ENCODE measurements around the gene HM13. TPM values are rescaled to one million over a fixed set of nuclear protein-coding genes. Genes with fewer than 3 reads are reported as not detected.
"Not testable (repeated sequence)": the region's sequence is repeated elsewhere in the genome, so short reads cannot be mapped to it uniquely, and the experiment has no call there.

HM13 gene
- total RNA-seq, 2 donors from 2014 or later, result 71.6 to 76.7 TPM

DNA sequence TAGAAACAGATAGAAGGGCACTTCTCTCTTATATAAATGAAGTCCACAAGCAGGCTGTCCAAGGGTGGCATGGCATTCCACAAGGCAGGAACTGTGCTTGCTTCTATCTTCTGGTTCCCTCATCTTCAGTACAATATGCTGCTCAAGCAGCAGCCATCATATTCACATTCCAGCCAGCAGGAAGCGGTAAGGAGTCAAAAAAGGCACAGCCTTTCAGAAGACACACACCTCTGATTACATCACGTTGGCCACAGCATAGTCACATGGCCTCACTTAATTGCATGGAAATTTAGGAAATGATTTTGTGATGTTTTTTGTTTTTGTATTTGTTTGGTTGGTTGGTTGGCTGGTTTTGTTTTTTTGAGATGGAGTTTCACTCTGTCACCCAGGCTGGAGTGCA lies 20.1 kb upstream of the HM13 start:
- H3K27ac ChIP-seq, result no peak overlapping the region
- H3K36me3 ChIP-seq, result no peaks in the 10 kb centered on the region
- H3K4me3 ChIP-seq, result no peak overlapping the region
- H3K4me1 ChIP-seq (ENCODE audit: control insufficient read depth in 1 of 2, low read depth in 2 of 2), result peaks cover 15 to 28% of the 10 kb centered on the region in 2 donors
- no peak for DNase-seq (ENCODE audit: low spot score)
- TF ChIP-seq CTCF (IDR thresholded peaks at IDR 0.05), result peak; percentile 21
- no peaks in the 10 kb centered on the region for H3K27me3 ChIP-seq (replicated peaks; ENCODE audit: insufficient read depth)
- no peaks in the 10 kb centered on the region for H3K9me3 ChIP-seq
- no peak for ATAC-seq (ENCODE audit: insufficient number of reproducible peaks, low FRiP score, low read depth)

- no peak for TF ChIP-seq CTCF (IDR thresholded peaks at IDR 0.05)
- Histone ChIP-seq H3K27ac (peak overlapping the region; percentile 53 to 79), H3K4me3 (peak overlapping the region; percentile 56), H3K27me3 (replicated peaks; ENCODE audit: insufficient read depth) (no peaks in the 10 kb centered on the region), H3K9me3 (no peaks in the 10 kb centered on the region), H3K36me3 (no peaks in the 10 kb centered on the region), H3K4me1 (ENCODE audit: control insufficient read depth in 1 of 2, low read depth in 2 of 2) (peaks cover 15 to 28% of the 10 kb centered on the region in 2 donors)
- DNase-seq (ENCODE audit: low spot score), result peak; percentile 45
- ATAC-seq (ENCODE audit: insufficient number of reproducible peaks, low FRiP score, low read depth), result peak; percentile 74
Measured at GRCh38 chr20:31496761-31497295, 17.4 kb upstream of the HM13 start.

- ATAC-seq (ENCODE audit: insufficient number of reproducible peaks, low FRiP score, low read depth) (no peak), DNase-seq (ENCODE audit: low spot score) (no peak)
- H3K27ac ChIP-seq, result peak overlapping the region; percentile 53 to 79
Measured at GRCh38 chr20:31497838-31498540, 16.3 kb upstream of the HM13 start.

DNA sequence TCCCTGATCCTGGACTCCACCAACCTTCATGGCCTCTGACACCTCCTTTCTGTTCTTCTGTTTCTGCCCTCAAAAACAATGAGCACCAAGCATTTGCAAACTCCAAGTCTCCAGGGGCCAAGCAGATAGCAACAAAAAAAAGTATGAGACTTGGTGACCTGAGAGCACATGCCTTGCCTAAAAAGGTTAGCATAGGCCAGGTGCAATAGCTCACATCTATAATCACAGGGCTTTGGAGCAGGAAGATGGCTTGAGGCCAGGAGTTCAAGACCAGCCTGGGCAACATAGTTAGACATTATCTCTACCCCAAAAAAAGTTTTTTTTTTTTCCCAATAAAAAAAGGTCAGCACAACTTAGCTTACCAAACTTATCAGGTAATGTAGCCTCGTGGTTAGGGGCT lies 13.7 kb upstream of the HM13 start:
- H3K27ac ChIP-seq, result no peak overlapping the region
- TF ChIP-seq CTCF (IDR thresholded peaks at IDR 0.05), result no peak
- no peak for ATAC-seq (ENCODE audit: insufficient number of reproducible peaks, low FRiP score, low read depth)

More at GRCh38 chr20:31497838-31498540, 16.3 kb upstream of the HM13 start:
- H3K9me3 ChIP-seq, result no peaks in the 10 kb centered on the region
- no peak overlapping the region for H3K4me3 ChIP-seq
- no peaks in the 10 kb centered on the region for H3K27me3 ChIP-seq (replicated peaks; ENCODE audit: insufficient read depth)
- TF ChIP-seq CTCF (IDR thresholded peaks at IDR 0.05), result no peak
- peaks cover 15 to 28% of the 10 kb centered on the region in 2 donors for H3K4me1 ChIP-seq (ENCODE audit: control insufficient read depth in 1 of 2, low read depth in 2 of 2)
- no peaks in the 10 kb centered on the region for H3K36me3 ChIP-seq

DNA sequence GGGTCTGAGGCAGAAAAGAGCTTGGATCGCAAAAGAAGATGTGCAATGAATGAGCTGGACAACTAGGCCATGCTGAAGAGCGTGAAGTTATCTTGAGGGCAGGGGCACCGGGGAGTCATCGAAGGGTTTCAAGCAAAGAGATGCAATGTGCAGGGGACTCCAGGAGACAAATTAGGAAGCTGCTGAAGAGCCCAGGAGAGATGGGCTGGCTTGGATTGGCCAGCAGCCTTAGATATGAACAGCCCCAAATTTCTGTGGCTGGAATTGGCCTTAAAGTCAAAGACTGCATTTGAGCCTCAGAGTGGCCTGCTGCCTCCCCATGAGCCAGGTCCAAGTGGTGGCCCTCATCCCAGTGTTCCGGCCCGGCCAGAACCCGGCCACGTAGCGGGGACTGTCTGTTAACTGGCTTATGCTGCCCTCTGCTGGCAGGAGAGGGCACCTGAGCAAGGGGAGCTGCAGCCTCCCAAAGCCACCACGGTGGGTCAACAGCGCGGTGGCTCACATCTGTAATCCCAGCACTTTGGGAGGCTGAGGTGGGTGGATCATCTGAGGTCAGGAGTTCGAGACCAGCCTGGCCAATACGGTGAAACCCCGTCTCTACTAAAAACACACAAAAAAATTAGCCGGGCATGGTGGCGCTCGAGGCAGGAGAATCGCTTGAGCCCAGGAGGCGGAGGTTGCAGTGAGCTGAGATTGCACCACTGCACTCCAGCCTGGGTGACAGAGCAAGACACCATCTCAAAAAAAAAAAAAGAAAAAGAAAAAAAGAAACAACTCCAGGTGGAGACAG lies 11.2 kb upstream of the HM13 start:
- H3K27me3 ChIP-seq (replicated peaks; ENCODE audit: insufficient read depth); H3K27ac ChIP-seq: not testable (repeated sequence)
- peak; percentile 79 for DNase-seq (ENCODE audit: low spot score)

More for the DNA sequence above, 13.7 kb upstream of the HM13 start:
- no peak for DNase-seq (ENCODE audit: low spot score)
- no peaks in the 10 kb centered on the region for H3K9me3 ChIP-seq
- H3K36me3 ChIP-seq, result no peaks in the 10 kb centered on the region
- H3K4me1 ChIP-seq (ENCODE audit: control insufficient read depth in 1 of 2, low read depth in 2 of 2), result peaks cover 15 to 28% of the 10 kb centered on the region in 2 donors
- H3K27me3 ChIP-seq (replicated peaks; ENCODE audit: insufficient read depth), result no peaks in the 10 kb centered on the region
- H3K4me3 ChIP-seq, result no peak overlapping the region

More for the DNA sequence above, 11.2 kb upstream of the HM13 start:
- H3K4me3 ChIP-seq; H3K4me1 ChIP-seq (ENCODE audit: control insufficient read depth in 1 of 2, low read depth in 2 of 2); H3K36me3 ChIP-seq; H3K9me3 ChIP-seq: not testable (repeated sequence)
- ATAC-seq (ENCODE audit: insufficient number of reproducible peaks, low FRiP score, low read depth), result peak; percentile 91
- TF ChIP-seq CTCF (IDR thresholded peaks at IDR 0.05), result peak; percentile 99

All from thoracic aorta (tissue), 2 donors.